GM18505 (cell line): ENCODE results near the gene LATS1.

ENCODE experiments used
- ATAC-seq: cut with Tn5 transposase; IDR thresholded peaks from one replicate; pipeline ENCODE4 v1.9.1; 2021; ENCODE audit not compliant: unreplicated experiment
- POLR2A ChIP-seq: IDR thresholded peaks from 4 replicates; pipeline ENCODE4 v1.6.1; 2011; ENCODE audit warnings: borderline replicate concordance; ENCODE audit not compliant: insufficient read depth, insufficient read length; ENCODE audit errors: extremely low read depth

Gene LATS1

DNA sequence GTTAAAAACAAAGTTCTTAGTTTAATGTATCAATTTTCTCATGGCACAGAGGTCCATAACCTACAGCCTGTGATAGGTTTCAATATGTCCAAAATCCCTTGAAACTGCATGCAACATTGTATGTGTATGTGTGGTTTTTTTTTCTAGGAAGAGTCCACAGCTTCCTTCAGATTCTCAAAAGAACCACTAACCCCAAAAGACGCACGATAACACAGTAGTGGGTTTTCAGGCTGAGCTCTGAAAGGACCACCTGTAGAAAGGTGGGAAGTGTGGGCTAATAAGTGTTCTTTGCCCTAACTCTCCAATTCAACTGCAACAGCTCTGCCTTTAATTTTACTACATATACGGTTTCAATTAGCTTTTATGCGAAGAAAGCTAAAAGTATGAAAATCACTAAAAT, 57.9 kb downstream of the LATS1 start:
- TF ChIP-seq POLR2A = no peak
- ATAC-seq = no peak

DNA sequence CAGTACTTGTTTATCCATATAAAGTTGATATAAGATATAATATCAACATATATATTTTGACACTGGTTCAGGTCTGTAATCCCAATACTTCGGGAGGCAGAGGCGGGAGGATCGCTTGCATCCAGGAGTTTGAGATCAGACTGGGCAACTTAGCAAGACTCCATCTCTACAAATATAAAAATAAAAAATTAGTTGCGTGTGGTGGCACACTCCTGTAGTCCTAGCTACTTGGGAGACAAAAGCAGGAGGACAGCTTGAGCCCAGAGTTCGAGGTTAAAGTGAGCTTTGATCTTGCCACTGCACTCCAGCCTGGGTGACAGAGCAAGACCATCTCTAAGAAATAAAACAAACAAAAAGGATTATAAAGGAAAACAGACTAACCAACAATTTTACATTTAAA, 60.5 kb downstream of the LATS1 start:
- no peak for TF ChIP-seq POLR2A
- ATAC-seq = no peak

DNA sequence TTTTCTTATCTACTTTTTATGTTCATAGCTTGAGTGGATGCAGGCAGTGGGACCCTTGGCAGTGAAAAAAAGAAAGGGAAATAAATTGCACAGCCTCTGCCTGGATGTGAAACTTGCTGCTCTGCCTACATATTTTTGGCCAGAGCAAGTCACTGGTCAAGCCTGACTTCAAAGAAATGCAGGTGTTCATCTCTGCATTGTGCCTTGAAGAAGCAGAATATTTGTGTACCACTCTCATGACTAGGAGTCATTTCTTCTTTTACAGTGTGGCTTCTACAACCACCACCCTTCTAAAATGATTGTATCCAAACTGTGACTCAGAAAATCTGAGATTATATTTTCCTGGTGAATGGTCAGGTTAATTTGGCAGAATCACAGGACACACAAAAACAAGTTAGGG, 66.8 kb downstream of the LATS1 start:
- ATAC-seq = no peak
- no peak for TF ChIP-seq POLR2A

GRCh38 chr6:149648148-149649145, 69.5 kb downstream of the LATS1 start, which contains the start of gene KATNA1:
Gene KATNA1 (minus strand): TSS chr6:149648714. CDS start chr6:149638547, 10,167 bp downstream.
- peak; percentile 83 for ATAC-seq
- peak; percentile 92 for TF ChIP-seq POLR2A

GRCh38 chr6:149646599-149646998, 71.3 kb downstream of the LATS1 start:
- TF ChIP-seq POLR2A = no peak
- ATAC-seq = no peak

DNA sequence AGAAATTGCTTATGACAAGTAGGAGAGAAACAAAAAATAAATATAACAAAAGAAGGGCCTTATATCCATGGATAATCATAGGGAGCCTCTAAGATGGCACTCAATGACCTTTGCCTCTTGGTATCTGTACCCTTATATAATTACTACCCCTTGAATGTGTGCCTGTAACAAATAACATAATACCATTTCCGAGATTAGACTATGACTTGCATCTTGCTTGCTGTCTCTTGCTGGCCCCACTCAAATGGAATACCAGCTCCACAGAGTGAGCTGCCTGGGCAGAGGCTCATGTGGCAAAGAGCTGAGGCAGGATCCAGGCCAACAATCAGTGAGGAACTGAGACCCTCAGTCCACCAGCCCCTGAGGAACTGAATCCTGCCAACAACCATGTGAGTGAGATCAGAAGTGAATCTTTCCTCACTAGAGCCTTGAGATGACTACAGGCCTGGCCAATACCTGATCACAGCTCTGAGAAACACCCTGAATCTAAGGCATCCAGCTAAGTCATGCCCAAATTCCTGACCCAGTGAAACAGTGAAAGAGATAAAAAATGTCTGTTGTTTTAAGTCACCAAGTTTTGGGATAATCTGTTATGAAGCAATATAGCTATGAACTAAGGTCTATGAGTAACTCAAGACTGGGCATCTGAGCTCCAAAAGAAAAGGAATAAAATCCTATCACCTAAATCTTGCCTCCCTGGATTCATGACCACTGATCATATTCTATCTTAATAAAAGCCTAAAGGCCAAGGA, 74.9 kb downstream of the LATS1 start:
- peak; percentile 70 for ATAC-seq
- TF ChIP-seq POLR2A = no peak

GRCh38 chr6:149636124-149636523, 81.8 kb downstream of the LATS1 start:
- ATAC-seq = no peak
- no peak for TF ChIP-seq POLR2A

DNA sequence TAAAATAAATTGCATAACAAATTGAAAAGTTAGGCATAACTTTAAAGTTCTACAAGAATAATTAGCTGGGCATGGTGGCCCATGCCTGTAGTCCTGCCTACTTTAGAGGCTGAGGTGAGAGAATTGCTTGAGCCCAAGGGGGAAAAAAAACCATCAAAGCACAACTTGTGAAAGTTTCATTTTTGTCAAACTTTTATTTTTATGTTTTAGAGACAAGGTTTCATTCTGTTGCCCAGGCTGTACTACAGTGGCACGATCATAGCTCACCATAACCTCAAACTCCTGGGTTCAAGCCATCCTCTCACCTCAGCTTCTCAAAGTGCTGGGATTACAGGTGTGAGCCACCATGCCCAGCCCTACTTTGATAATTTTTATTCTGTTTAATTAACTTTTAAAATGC, 83.6 kb downstream of the LATS1 start:
- TF ChIP-seq POLR2A = no peak
- ATAC-seq = no peak

GRCh38 chr6:149628875-149629510, 88.9 kb downstream of the LATS1 start:
- no peak for ATAC-seq
- TF ChIP-seq POLR2A = no peak

- no peak for ATAC-seq
- TF ChIP-seq POLR2A = no peak
Observed at GRCh38 chr6:149627672-149628071, 90.2 kb downstream of the LATS1 start.

GRCh38 chr6:149615805-149616204, 102.1 kb downstream of the LATS1 start:
- no peak for ATAC-seq
- TF ChIP-seq POLR2A = no peak

- TF ChIP-seq POLR2A = no peak
- ATAC-seq = no peak
Observed at GRCh38 chr6:149614337-149614736, 103.6 kb downstream of the LATS1 start.

DNA sequence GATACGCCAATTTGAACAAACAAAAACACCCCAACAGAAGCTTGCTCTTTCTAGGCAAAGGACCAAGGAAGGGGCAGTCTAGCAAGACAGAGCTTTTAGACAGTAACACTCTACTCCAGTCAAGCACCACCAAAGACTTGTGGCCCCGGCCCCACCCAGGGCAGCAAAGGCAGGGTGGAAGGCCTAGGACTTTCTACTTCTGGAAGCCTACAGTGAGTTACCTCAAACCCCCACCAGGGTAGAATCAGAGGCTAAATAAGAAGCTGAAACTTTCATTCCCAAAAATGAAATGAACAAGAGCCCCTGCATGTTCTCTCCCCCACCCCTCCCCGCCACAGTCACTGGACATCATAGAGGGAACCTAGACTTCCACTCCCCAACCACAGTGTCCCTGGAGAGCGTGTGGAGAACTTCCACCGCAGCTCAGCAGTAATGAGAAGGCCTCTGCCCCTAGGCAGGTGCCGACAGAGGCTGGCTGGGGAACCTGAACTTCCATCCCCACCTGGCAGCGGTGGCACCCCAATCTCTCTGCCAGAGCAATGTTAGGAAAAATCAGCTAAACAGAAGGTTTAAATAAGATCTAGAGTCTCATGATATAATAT, 109.4 kb downstream of the LATS1 start:
- no peak for TF ChIP-seq POLR2A
- no peak for ATAC-seq
